ENCODE measurements around the gene ALKBH1.

DNA sequence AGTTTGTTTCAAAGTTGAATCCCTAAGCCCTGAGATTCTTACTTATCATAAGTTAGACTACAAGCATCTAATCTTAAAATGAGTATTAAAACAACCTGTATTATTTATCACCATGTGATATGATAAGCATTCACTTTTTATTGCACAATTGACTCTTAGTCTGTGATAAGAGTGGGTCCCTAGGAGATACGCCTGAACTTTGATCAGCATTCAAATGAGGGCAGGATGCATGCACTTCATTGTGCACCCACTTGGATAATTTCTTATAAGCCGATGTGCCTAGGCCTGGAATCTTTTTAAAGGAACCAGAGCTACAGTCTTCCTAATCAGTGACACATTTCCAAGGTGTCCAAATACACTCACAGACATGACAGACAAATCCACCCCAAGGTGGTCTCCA is 60.0 kb downstream of the ALKBH1 start:
- TF ChIP-seq, protein P1, sequence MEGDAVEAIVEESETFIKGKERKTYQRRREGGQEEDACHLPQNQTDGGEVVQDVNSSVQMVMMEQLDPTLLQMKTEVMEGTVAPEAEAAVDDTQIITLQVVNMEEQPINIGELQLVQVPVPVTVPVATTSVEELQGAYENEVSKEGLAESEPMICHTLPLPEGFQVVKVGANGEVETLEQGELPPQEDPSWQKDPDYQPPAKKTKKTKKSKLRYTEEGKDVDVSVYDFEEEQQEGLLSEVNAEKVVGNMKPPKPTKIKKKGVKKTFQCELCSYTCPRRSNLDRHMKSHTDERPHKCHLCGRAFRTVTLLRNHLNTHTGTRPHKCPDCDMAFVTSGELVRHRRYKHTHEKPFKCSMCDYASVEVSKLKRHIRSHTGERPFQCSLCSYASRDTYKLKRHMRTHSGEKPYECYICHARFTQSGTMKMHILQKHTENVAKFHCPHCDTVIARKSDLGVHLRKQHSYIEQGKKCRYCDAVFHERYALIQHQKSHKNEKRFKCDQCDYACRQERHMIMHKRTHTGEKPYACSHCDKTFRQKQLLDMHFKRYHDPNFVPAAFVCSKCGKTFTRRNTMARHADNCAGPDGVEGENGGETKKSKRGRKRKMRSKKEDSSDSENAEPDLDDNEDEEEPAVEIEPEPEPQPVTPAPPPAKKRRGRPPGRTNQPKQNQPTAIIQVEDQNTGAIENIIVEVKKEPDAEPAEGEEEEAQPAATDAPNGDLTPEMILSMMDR (IDR thresholded peaks at IDR 0.05) = no peak
- TF ChIP-seq POLR2A (IDR thresholded peaks at IDR 0.05) = no peak
